K562 (cell line): ENCODE data around the gene ABCB10. TPM values are rescaled to one million over a fixed set of nuclear protein-coding genes. Genes with fewer than 3 reads are reported as not detected.
A peak's percentile ranks its signal among the peaks of the same experiment; 100 is the strongest.

Source experiments
- ARNT ChIP-seq, 2 experiments: fragments of 450-650 bp; IDR thresholded peaks; 2 replicates each; pipeline ENCODE4 v1.6.1; 2016; ENCODE audit warnings: mild to moderate bottlenecking in 1 of 2
- BHLHE40 ChIP-seq: IDR thresholded peaks from 2 replicates; pipeline ENCODE4 v1.6.1; 2011; ENCODE audit warnings: low read length, improper control_type of control experiment
- CBFA2T2 ChIP-seq: fragments of 450-650 bp; conservative IDR thresholded peaks from 2 replicates; pipeline ENCODE4 v1.6.1; 2017; ENCODE audit warnings: mild to moderate bottlenecking
- CEBPB ChIP-seq: fragments of 450-650 bp; IDR thresholded peaks from 2 replicates; pipeline ENCODE4 v1.6.1; 2016; ENCODE audit warnings: missing genetic modification characterization, missing compliant biosample characterization
- CTBP1 ChIP-seq: fragments of 450-650 bp; IDR thresholded peaks from 2 replicates; pipeline ENCODE4 v1.6.1; 2016; ENCODE audit warnings: borderline replicate concordance
- EGR1 ChIP-seq: fragments of 450-650 bp; conservative IDR thresholded peaks from 2 replicates; pipeline ENCODE4 v1.6.1; 2017; ENCODE audit warnings: mild to moderate bottlenecking
- FOXA3 ChIP-seq, 2 experiments: fragments of 450-650 bp in 1 of 2; sonication (generic) in 1 of 2; formaldehyde crosslinking; IDR thresholded peaks in 1 of 2; conservative IDR thresholded peaks in 1 of 2; 2 replicates each; pipeline versions ENCODE4 v1.4.0 to v1.8.0; 2020 to 2022; ENCODE audit warnings: mild to moderate bottlenecking in 2 of 2, missing genetic modification reagents in 1 of 2
- HES1 ChIP-seq: fragments of 450-650 bp; IDR thresholded peaks from 2 replicates; pipeline ENCODE4 v1.6.1; 2016; ENCODE audit warnings: low read depth, mild to moderate bottlenecking, moderate library complexity
- KDM1A ChIP-seq, 2 experiments: fragments of 450-650 bp; IDR thresholded peaks; 2 replicates each; pipeline ENCODE4 v1.6.1; 2016; ENCODE audit warnings: mild to moderate bottlenecking in 2 of 2
- KLF1 ChIP-seq: fragments of 450-650 bp; IDR thresholded peaks from 2 replicates; pipeline ENCODE4 v1.6.1; 2016; ENCODE audit warnings: missing genetic modification characterization, missing compliant biosample characterization
- MNT ChIP-seq, 2 experiments: fragments of 450-650 bp; conservative IDR thresholded peaks; 2 replicates each; pipeline ENCODE4 v1.6.1; 2017; ENCODE audit warnings: mild to moderate bottlenecking in 2 of 2, moderate library complexity in 2 of 2
- NRF1 ChIP-seq, 2 experiments: fragments of 450-650 bp; IDR thresholded peaks in 1 of 2; conservative IDR thresholded peaks in 1 of 2; 2 replicates each; pipeline ENCODE4 v1.6.1; 2014; ENCODE audit warnings: mild to moderate bottlenecking in 2 of 2
- SMARCE1 ChIP-seq: fragments of 450-650 bp; IDR thresholded peaks from 2 replicates; pipeline ENCODE4 v1.7.1; 2016; ENCODE audit warnings: mild to moderate bottlenecking
- TAF9B ChIP-seq: fragments of 450-650 bp; IDR thresholded peaks from 2 replicates; pipeline ENCODE4 v1.6.1; 2018; ENCODE audit warnings: mild to moderate bottlenecking; ENCODE audit not compliant: partially characterized antibody
- TFE3 ChIP-seq: fragments of 450-650 bp; formaldehyde crosslinking; IDR thresholded peaks from 2 replicates; pipeline ENCODE4 v1.4.0; 2020; ENCODE audit warnings: mild to moderate bottlenecking, mixed read lengths
- USF2 ChIP-seq: sonication (generic); formaldehyde crosslinking; IDR thresholded peaks from 2 replicates; pipeline ENCODE4 v1.5.0; 2020; ENCODE audit warnings: missing genetic modification reagents
- ZBTB7A ChIP-seq: IDR thresholded peaks from 2 replicates; pipeline ENCODE4 v1.6.1; 2011; ENCODE audit warnings: low read depth, mild to moderate bottlenecking, low read length, moderate library complexity, borderline replicate concordance; ENCODE audit not compliant: control insufficient read depth
- polyA plus RNA-seq, 8 experiments: library from polyadenylated mRNA; depleted of rRNA in 4 of 8; stranded (reverse) in 5 of 8; unstranded in 3 of 8; fragments of >200 nt; fragmentation: Nextera tagmentation in 2 of 8; fragmentation: Illumina TruSeq in 1 of 8; extraction: Ambion mirVana in 2 of 8; extraction: Trizol in 1 of 8; gene quantifications; 2 replicates each; pipeline versions ENCODE4 v1.2.1 to v1.2.3, GENCODE V29; 2011 to 2014; ENCODE audit warnings: inconsistent platforms in 1 of 8, missing spikeins in 1 of 8
- total RNA-seq, 7 experiments: library from RNA; depleted of rRNA in 6 of 7; stranded (reverse); fragments of >200 nt in 6 of 7; fragmentation: Illumina TruSeq in 2 of 7; extraction: Trizol in 2 of 7; gene quantifications; 2 replicates each; pipeline versions ENCODE4 v1.2.1 to v1.2.3, GENCODE V29; 2011 to 2021; ENCODE audit warnings: low replicate concordance in 1 of 7

Gene ABCB10
- total and polyA plus RNA-seq, 9 of the 15 experiments (the other 6 are each of a cell fraction or from before 2014, with no cell fraction given): 12.4 to 54.8 (median 36.4) TPM

- TF ChIP-seq USF2 (peak; percentile 44; the same call in 1 of the 2 replicates), BHLHE40 (0 out of 2 replicates have a peak, but pooled peaks have one; percentile 49), CBFA2T2 (peak; percentile 35), CEBPB (peak; percentile 72), TAF9B (no peak), ARNT (IDR thresholded peaks at IDR 0.05) (no peak), NRF1 (conservative IDR thresholded peaks at IDR 0.05 in 1 of 2, IDR thresholded peaks at IDR 0.05 in 1 of 2) (0 out of 4 replicates have a peak, but pooled peaks of 1 of the 2 experiments have one; percentile 28), KLF1 (no peak), EGR1 (no peak), SMARCE1 (no peak), TFE3 (peak; percentile 87), KDM1A (IDR thresholded peaks at IDR 0.05) (peak in 1 of 2 experiments; percentile 11; a peak in 1 of 4 replicates), CTBP1 (peak; percentile 51; the same call in 1 of the 2 replicates), MNT (conservative IDR thresholded peaks at IDR 0.05) (0 out of 4 replicates have a peak, but pooled peaks of 1 of the 2 experiments have one; percentile 17), FOXA3 (CRISPR knock-in tag; conservative IDR thresholded peaks at IDR 0.05 in 1 of 2, IDR thresholded peaks at IDR 0.05 in 1 of 2) (peak in 1 of 2 experiments; percentile 77; a peak in 2 of 4 replicates), ZBTB7A (no peak), HES1 (peak; percentile 55; the same call in 1 of the 2 replicates)
Observed at GRCh38 chr1:229572286-229572685, 13.8 kb upstream of the ABCB10 start (continued).
